Mammary epithelial cell (primary cell): ENCODE results near the gene PDK2.

ENCODE experiments used
- EZH2 ChIP-seq: IDR thresholded peaks from 2 replicates; pipeline ENCODE4 v1.6.1; 2012; ENCODE audit warnings: low read length, inconsistent platforms, borderline replicate concordance
- TF ChIP-seq, protein P1 (sequence below), 2 donors: IDR thresholded peaks in 1 of 2; conservative IDR thresholded peaks in 1 of 2; 2 replicates each; pipeline ENCODE4 v1.5.1; 2011 to 2012; ENCODE audit warnings: inconsistent platforms in 2 of 2, low read length in 2 of 2, mild to moderate bottlenecking in 2 of 2, control low read depth in 1 of 2, low read depth in 1 of 2; ENCODE audit not compliant: insufficient read depth in 1 of 2; ENCODE audit errors: extremely low read depth in 1 of 2

DNA sequence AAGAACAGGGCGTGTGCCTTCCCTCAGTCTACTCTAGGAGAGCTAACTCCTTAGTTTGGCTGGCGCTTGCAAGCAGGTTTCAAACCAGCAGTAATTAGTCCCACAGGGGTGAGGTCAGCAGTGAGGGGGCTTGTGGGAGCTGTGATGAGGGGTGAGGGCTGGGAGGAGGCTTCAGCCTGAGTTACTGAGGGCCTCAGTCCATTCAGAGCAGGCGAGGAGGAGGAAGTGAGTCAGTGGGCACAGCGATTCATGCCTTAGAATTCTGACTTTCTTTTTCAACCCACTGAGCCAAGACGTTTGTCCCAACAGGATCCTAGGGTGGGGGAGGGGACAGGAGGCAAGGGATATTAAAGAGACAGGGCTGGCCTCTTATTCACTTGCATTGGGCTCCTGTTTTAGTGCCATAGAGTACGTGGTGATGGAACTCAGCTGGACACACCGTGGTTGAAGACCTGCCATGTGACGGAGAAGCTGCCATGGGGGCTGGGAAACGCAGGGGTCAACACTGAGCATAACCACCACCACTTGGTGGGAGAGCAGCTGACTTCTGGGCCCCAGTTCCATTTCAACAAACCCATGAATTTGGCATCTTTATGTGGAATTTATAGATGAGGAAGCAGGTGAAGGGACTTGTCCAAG is 47.5 kb upstream of the PDK2 start:
- TF ChIP-seq, protein P1, sequence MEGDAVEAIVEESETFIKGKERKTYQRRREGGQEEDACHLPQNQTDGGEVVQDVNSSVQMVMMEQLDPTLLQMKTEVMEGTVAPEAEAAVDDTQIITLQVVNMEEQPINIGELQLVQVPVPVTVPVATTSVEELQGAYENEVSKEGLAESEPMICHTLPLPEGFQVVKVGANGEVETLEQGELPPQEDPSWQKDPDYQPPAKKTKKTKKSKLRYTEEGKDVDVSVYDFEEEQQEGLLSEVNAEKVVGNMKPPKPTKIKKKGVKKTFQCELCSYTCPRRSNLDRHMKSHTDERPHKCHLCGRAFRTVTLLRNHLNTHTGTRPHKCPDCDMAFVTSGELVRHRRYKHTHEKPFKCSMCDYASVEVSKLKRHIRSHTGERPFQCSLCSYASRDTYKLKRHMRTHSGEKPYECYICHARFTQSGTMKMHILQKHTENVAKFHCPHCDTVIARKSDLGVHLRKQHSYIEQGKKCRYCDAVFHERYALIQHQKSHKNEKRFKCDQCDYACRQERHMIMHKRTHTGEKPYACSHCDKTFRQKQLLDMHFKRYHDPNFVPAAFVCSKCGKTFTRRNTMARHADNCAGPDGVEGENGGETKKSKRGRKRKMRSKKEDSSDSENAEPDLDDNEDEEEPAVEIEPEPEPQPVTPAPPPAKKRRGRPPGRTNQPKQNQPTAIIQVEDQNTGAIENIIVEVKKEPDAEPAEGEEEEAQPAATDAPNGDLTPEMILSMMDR (conservative IDR thresholded peaks at IDR 0.05 in 1 of 2, IDR thresholded peaks at IDR 0.05 in 1 of 2; ENCODE audit: extremely low read depth in 1 of 2, insufficient read depth in 1 of 2, low read depth in 1 of 2, low read length in 2 of 2) = no peak
- TF ChIP-seq EZH2 = no peak
